Activated T-cell treated with anti-CD3 and anti-CD28 coated beads, Interleukin-2, amount 50 U/mL, for 48 hours (primary cell): Measurements from ENCODE around the gene NDUFS8.
A peak's percentile ranks its signal among the peaks of the same experiment; 100 is the strongest.
"Not testable (repeated sequence)": the region's sequence is repeated elsewhere in the genome, so short reads cannot be mapped to it uniquely, and the experiment has no call there.

Experiments
- DNase-seq, 2 experiments: peaks; one replicate each; pipeline ENCODE4 v3.0.0-alpha.2; 2020

Gene NDUFS8

GRCh38 chr11:68030318-68031143 lies at the start of gene NDUFS8:
Gene NDUFS8 (plus strand): TSS chr11:68030681. CDS start chr11:68032152, 1,471 bp downstream.
- peak; percentile 97 to 98 for DNase-seq

GRCh38 chr11:67981226-67981625 lies 49.3 kb upstream of the NDUFS8 start:
- not testable (repeated sequence) for DNase-seq

- not testable (repeated sequence) for DNase-seq
These were observed 48.1 kb upstream of the NDUFS8 start for GRCh38 chr11:67982255-67982857.

GRCh38 chr11:67983951-67984350 lies 46.5 kb upstream of the NDUFS8 start:
- DNase-seq = no peak

- DNase-seq = not testable (repeated sequence)
These were observed 45.2 kb upstream of the NDUFS8 start for GRCh38 chr11:67985302-67985701.

GRCh38 chr11:67990546-67991346 lies 39.7 kb upstream of the NDUFS8 start:
- peak; percentile 36 to 46 for DNase-seq

GRCh38 chr11:67991347-67992121 lies 38.9 kb upstream of the NDUFS8 start:
- DNase-seq = not testable (repeated sequence)

- DNase-seq = peak; percentile 66 to 75
These were observed 36.7 kb upstream of the NDUFS8 start for GRCh38 chr11:67993821-67994220.

GRCh38 chr11:67994387-67994786 lies 36.1 kb upstream of the NDUFS8 start:
- not testable (repeated sequence) for DNase-seq

GRCh38 chr11:67995129-67995528 lies 35.4 kb upstream of the NDUFS8 start:
- DNase-seq = not testable (repeated sequence)

- not testable (repeated sequence) for DNase-seq
These were observed 34.9 kb upstream of the NDUFS8 start for GRCh38 chr11:67995579-67995978.

- no peak for DNase-seq
These were observed 34.4 kb upstream of the NDUFS8 start for GRCh38 chr11:67996051-67996450.

GRCh38 chr11:67996622-67997474 lies 33.6 kb upstream of the NDUFS8 start:
- peak; percentile 78 to 79 for DNase-seq

- no peak for DNase-seq
These were observed 33.0 kb upstream of the NDUFS8 start for GRCh38 chr11:67997475-67997921.

- DNase-seq = no peak
These were observed 32.1 kb upstream of the NDUFS8 start for GRCh38 chr11:67998150-67999045.

- DNase-seq = no peak
These were observed 31.3 kb upstream of the NDUFS8 start for GRCh38 chr11:67999201-67999629.

- no peak for DNase-seq
These were observed 30.8 kb upstream of the NDUFS8 start for GRCh38 chr11:67999704-68000103.

- DNase-seq = no peak
These were observed 27.9 kb upstream of the NDUFS8 start for GRCh38 chr11:68002575-68002937.

- DNase-seq = peak; percentile 54 to 67
These were observed 27.3 kb upstream of the NDUFS8 start for GRCh38 chr11:68002938-68003845.
